ENCODE data around the gene SLC15A1.
"Not testable (repeated sequence)": the region's sequence is repeated elsewhere in the genome, so short reads cannot be mapped to it uniquely, and the experiment has no call there.

Gene SLC15A1

DNA sequence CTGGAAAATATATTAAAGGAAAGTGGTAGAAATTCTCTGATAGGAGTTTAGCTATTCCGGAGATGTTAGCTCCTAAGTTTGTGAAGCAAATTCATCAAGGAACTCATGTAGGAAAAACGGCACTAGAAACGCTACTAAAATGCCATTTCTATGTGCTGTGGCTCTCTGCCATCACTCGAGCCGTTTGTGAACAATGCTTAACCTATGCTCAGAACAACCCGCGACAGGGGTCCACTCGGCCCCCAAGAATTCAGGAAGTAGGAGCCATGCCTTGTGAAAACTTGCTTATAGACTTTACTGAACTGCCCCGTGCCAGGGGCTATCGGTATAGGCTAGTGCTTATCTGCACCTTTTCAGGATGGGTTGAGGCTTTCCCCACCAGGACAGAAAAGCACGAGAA, 14.2 kb upstream of the SLC15A1 start:
- TF ChIP-seq SUZ12 (IDR thresholded peaks at IDR 0.05; ENCODE audit: extremely low read depth, insufficient read depth, insufficient read length) (no peak), ZNF274 (IDR thresholded peaks at IDR 0.05; ENCODE audit: low read depth, low read length) (no peak), YY1 (IDR thresholded peaks at IDR 0.05; ENCODE audit: insufficient read depth, insufficient read length) (no peak)
- Histone ChIP-seq H3K36me3 (ENCODE audit: insufficient read depth, insufficient read length, low read length) (no peaks in the 10 kb centered on the region), H3K9ac (ENCODE audit: insufficient read length, low read depth) (no peak overlapping the region), H3K9me3 (ENCODE audit: insufficient read depth, low read length) (peaks cover 5% of the 10 kb centered on the region; the same call in 1 of the 2 replicates), H3K4me1 (ENCODE audit: insufficient read depth, insufficient read length) (no peaks in the 10 kb centered on the region), H3K4me3 (ENCODE audit: insufficient read length, low read depth) (no peak overlapping the region), H3K27me3 (ENCODE audit: insufficient read depth, insufficient read length) (no peaks in the 10 kb centered on the region)
- no peak for DNase-seq (ENCODE audit: low read depth, low spot score)

DNA sequence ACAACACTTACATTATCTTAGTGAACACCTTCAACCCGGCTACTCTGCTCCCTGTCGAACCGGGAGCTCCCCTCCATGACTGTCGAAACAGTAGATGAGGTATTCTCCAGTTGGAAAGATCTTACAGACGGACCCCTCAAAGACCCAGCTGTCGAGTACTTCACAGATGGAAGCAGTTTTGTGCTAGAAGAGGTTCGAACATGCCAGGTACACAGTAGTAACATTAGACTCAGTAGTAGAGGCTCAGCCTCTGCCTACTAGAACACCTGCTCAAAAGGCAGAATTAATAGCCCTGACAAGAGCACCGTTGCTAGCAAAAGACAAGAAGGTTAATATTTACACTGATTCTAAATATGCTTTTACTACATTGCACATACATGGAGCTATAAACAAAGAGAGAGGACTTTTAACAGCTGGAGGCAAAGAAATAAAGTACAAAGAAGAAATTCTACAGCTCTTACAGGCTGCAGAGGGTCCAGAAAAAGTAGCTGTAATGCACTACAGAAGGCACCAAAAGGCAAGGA, 13.6 kb upstream of the SLC15A1 start:
- DNase-seq (ENCODE audit: low read depth, low spot score): no peak
- Histone ChIP-seq H3K36me3 (ENCODE audit: insufficient read depth, insufficient read length, low read length) (no peaks in the 10 kb centered on the region), H3K27me3 (ENCODE audit: insufficient read depth, insufficient read length) (no peaks in the 10 kb centered on the region), H3K9me3 (ENCODE audit: insufficient read depth, low read length) (peaks cover 5% of the 10 kb centered on the region; the same call in 1 of the 2 replicates), H3K4me3 (ENCODE audit: insufficient read length, low read depth) (no peak overlapping the region), H3K9ac (ENCODE audit: insufficient read length, low read depth) (no peak overlapping the region), H3K4me1 (ENCODE audit: insufficient read depth, insufficient read length) (no peaks in the 10 kb centered on the region)
- TF ChIP-seq ZNF274 (IDR thresholded peaks at IDR 0.05; ENCODE audit: low read depth, low read length) (no peak), YY1 (IDR thresholded peaks at IDR 0.05; ENCODE audit: insufficient read depth, insufficient read length) (no peak), SUZ12 (IDR thresholded peaks at IDR 0.05; ENCODE audit: extremely low read depth, insufficient read depth, insufficient read length) (no peak)

- TF ChIP-seq YY1 (IDR thresholded peaks at IDR 0.05; ENCODE audit: insufficient read depth, insufficient read length) (no peak), ZNF274 (IDR thresholded peaks at IDR 0.05; ENCODE audit: low read depth, low read length) (no peak), SUZ12 (IDR thresholded peaks at IDR 0.05; ENCODE audit: extremely low read depth, insufficient read depth, insufficient read length) (no peak)
- H3K36me3 ChIP-seq (ENCODE audit: insufficient read depth, insufficient read length, low read length): no peaks in the 10 kb centered on the region
- DNase-seq (ENCODE audit: low read depth, low spot score): no peak
- no peaks in the 10 kb centered on the region for H3K4me1 ChIP-seq (ENCODE audit: insufficient read depth, insufficient read length)
- H3K4me3 ChIP-seq (ENCODE audit: insufficient read length, low read depth): no peak overlapping the region
- H3K9ac ChIP-seq (ENCODE audit: insufficient read length, low read depth): no peak overlapping the region
- no peaks in the 10 kb centered on the region for H3K27me3 ChIP-seq (ENCODE audit: insufficient read depth, insufficient read length)
- H3K9me3 ChIP-seq (ENCODE audit: insufficient read depth, low read length): peaks cover 5% of the 10 kb centered on the region; the same call in 1 of the 2 replicates
These were observed 9.6 kb upstream of the SLC15A1 start for GRCh38 chr13:98761986-98762616.

DNA sequence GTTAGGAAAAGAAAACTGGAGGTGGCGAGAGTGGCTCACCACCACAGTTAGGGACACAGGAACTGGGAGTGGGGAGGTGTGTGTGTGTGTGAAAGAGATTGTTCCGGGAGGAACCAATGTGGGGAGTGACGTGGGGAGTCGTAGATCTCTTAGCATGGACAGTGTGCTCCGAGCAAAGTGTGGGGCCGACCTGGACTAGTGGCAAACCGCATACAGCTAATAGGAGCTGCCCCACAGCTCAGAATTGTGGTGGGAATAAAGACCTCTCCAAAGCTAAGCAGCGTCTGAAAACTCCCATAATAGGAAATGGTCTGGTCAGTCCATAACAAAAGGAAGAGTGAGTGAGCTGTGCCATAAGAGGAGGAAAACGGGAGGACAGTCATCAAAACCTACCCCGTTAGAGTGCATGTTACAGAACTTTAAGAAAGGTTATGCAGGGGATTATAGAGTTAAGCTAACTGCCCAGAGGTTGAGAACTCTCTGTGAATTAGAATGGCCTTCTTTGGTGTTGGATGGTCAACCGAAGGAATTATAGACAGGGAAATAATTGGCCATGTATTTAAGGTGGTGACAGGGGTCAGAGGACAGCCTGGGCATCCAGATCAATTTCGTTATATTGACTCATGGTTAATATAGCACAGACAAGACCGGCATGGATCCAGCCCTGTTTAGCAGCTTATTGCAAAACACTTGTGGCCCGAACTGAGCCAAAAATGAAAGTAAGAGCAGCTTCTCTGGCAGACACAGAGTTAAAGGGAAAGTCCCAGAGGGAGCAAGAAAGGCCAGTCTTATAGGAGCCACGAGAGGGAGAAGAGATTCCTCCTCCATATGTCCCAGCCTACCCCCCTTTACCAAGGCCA, 8.9 kb upstream of the SLC15A1 start:
- no peak for DNase-seq (ENCODE audit: low read depth, low spot score)
- TF ChIP-seq SUZ12 (IDR thresholded peaks at IDR 0.05; ENCODE audit: extremely low read depth, insufficient read depth, insufficient read length) (no peak), YY1 (IDR thresholded peaks at IDR 0.05; ENCODE audit: insufficient read depth, insufficient read length) (no peak), ZNF274 (IDR thresholded peaks at IDR 0.05; ENCODE audit: low read depth, low read length) (no peak)
- no peaks in the 10 kb centered on the region for H3K27me3 ChIP-seq (ENCODE audit: insufficient read depth, insufficient read length)
- H3K9me3 ChIP-seq (ENCODE audit: insufficient read depth, low read length): peaks cover 5% of the 10 kb centered on the region; the same call in 1 of the 2 replicates
- H3K4me3 ChIP-seq (ENCODE audit: insufficient read length, low read depth): no peak overlapping the region
- H3K4me1 ChIP-seq (ENCODE audit: insufficient read depth, insufficient read length): no peaks in the 10 kb centered on the region
- H3K36me3 ChIP-seq (ENCODE audit: insufficient read depth, insufficient read length, low read length): no peaks in the 10 kb centered on the region
- H3K9ac ChIP-seq (ENCODE audit: insufficient read length, low read depth): no peak overlapping the region

DNA sequence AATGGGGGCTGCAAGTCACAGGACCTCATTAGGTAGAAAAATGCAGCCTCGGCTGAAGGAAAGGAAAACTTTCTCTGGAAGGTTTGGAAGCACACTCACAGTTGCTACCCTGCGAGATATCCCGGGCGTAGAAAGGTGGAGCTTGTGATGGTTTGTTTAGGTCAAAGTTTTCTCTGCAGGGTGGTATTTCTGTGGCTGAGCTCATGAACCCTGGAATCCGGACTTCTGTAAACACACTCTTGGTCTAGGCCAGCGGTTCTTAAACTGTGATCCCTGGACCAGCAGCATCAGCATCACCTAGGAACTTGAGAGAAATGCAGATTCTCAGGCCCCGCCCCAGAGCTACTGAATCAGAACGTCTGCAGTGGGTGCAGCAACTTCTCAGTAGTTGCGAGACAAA, 3.3 kb upstream of the SLC15A1 start:
- TF ChIP-seq ZNF274 (IDR thresholded peaks at IDR 0.05; ENCODE audit: low read depth, low read length): no peak
- no peak for TF ChIP-seq SUZ12 (IDR thresholded peaks at IDR 0.05; ENCODE audit: extremely low read depth, insufficient read depth, insufficient read length)
- H3K27me3 ChIP-seq (ENCODE audit: insufficient read depth, insufficient read length): peaks cover 26% of the 10 kb centered on the region
- no peak overlapping the region for H3K9ac ChIP-seq (ENCODE audit: insufficient read length, low read depth)
- DNase-seq (ENCODE audit: low read depth, low spot score): no peak
- H3K36me3 ChIP-seq (ENCODE audit: insufficient read depth, insufficient read length, low read length): no peaks in the 10 kb centered on the region
- no peak overlapping the region for H3K4me3 ChIP-seq (ENCODE audit: insufficient read length, low read depth)
- H3K4me1 ChIP-seq (ENCODE audit: insufficient read depth, insufficient read length): peaks cover 3% of the 10 kb centered on the region
- H3K9me3 ChIP-seq (ENCODE audit: insufficient read depth, low read length): no peaks in the 10 kb centered on the region

DNA sequence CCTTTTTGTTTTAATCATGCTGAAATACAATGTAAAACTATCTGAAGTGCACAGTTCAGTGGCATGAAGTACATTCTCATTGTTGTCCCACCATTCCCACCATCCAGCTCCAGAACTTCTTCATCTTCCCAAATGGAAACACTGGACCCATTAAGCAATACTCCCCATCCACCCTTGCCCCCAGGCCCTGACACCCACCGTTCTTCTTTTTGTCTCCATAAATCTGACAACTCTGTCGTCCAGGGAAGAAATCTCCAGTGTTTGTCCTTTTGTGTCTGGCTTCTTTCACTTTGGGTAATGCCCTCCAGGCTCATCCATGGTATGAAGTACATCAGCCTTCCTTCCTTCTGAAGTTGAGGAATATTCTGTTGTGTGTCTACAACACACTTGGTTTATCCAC, 2.6 kb upstream of the SLC15A1 start:
- no peak for TF ChIP-seq SUZ12 (IDR thresholded peaks at IDR 0.05; ENCODE audit: extremely low read depth, insufficient read depth, insufficient read length)
- TF ChIP-seq ZNF274 (IDR thresholded peaks at IDR 0.05; ENCODE audit: low read depth, low read length): no peak
- TF ChIP-seq YY1 (IDR thresholded peaks at IDR 0.05; ENCODE audit: insufficient read depth, insufficient read length): no peak
- Histone ChIP-seq H3K4me3 (ENCODE audit: insufficient read length, low read depth) (no peak overlapping the region), H3K9ac (ENCODE audit: insufficient read length, low read depth) (no peak overlapping the region), H3K9me3 (ENCODE audit: insufficient read depth, low read length) (no peaks in the 10 kb centered on the region), H3K4me1 (ENCODE audit: insufficient read depth, insufficient read length) (peaks cover 3% of the 10 kb centered on the region), H3K27me3 (ENCODE audit: insufficient read depth, insufficient read length) (peaks cover 29% of the 10 kb centered on the region), H3K36me3 (ENCODE audit: insufficient read depth, insufficient read length, low read length) (no peaks in the 10 kb centered on the region)
- DNase-seq (ENCODE audit: low read depth, low spot score): no peak

- H3K9me3 ChIP-seq (ENCODE audit: insufficient read depth, low read length); H3K4me1 ChIP-seq (ENCODE audit: insufficient read depth, insufficient read length); DNase-seq (ENCODE audit: low read depth, low spot score); H3K9ac ChIP-seq (ENCODE audit: insufficient read length, low read depth); H3K36me3 ChIP-seq (ENCODE audit: insufficient read depth, insufficient read length, low read length); H3K4me3 ChIP-seq (ENCODE audit: insufficient read length, low read depth): not testable (repeated sequence)
- H3K27me3 ChIP-seq (ENCODE audit: insufficient read depth, insufficient read length): peaks cover 29% of the 10 kb centered on the region
These were observed 2.0 kb upstream of the SLC15A1 start for GRCh38 chr13:98754468-98754867.

Measured in NT2/D1 (cell line).